MM.1S (cell line): Measurements from ENCODE around the gene CTCF.

Experiments
- DNase-seq: peaks from one replicate; pipeline ENCODE4 v3.0.0-alpha.2; 2015
- H2AFZ ChIP-seq: fragments of 300-600 bp; sonication (generic); 2 replicates; pipeline ENCODE4 v1.6.0; 2016; ENCODE audit warnings: antibody characterized with exemption, low read length
- H3F3A ChIP-seq: fragments of 300-600 bp; sonication (generic); 2 replicates; pipeline ENCODE4 v1.6.1; 2016; ENCODE audit warnings: mild to moderate bottlenecking, antibody characterized with exemption, low read length, moderate library complexity, mixed read lengths; ENCODE audit not compliant: insufficient read depth
- H3K27ac ChIP-seq: fragments of 300-600 bp; sonication (generic); 2 replicates; pipeline ENCODE4 v1.5.1; 2016; ENCODE audit warnings: mild to moderate bottlenecking, low read length
- H3K27me3 ChIP-seq: fragments of 300-600 bp; sonication (generic); replicated peaks from 2 replicates; pipeline ENCODE4 v1.6.0; 2016; ENCODE audit warnings: low read length; ENCODE audit not compliant: insufficient read depth
- H3K36me3 ChIP-seq: fragments of 300-600 bp; sonication (generic); replicated peaks from 2 replicates; pipeline ENCODE4 v1.6.1; 2016; ENCODE audit warnings: mild to moderate bottlenecking, low read length, mixed read lengths; ENCODE audit not compliant: insufficient read depth
- H3K4me1 ChIP-seq: fragments of 300-600 bp; sonication (generic); 2 replicates; pipeline ENCODE4 v1.6.1; 2016; ENCODE audit warnings: low read length, mixed read lengths
- H3K4me2 ChIP-seq: fragments of 300-600 bp; sonication (generic); 2 replicates; pipeline ENCODE4 v1.6.0; 2016; ENCODE audit warnings: low read depth, low read length
- H3K4me3 ChIP-seq: fragments of 300-600 bp; sonication (generic); 2 replicates; pipeline ENCODE4 v1.5.1; 2016; ENCODE audit warnings: low read length, mixed read lengths
- H3K79me2 ChIP-seq: fragments of 300-600 bp; sonication (generic); 2 replicates; pipeline ENCODE4 v1.6.1; 2016; ENCODE audit warnings: mixed run types, low read length, mixed read lengths
- H3K9ac ChIP-seq: fragments of 300-600 bp; sonication (generic); 2 replicates; pipeline ENCODE4 v1.6.1; 2016; ENCODE audit warnings: low read length, mixed read lengths
- H3K9me2 ChIP-seq: fragments of 300-600 bp; sonication (generic); replicated peaks from 2 replicates; pipeline ENCODE4 v1.6.1; 2016; ENCODE audit warnings: mild to moderate bottlenecking, low read length, mixed read lengths; ENCODE audit not compliant: insufficient read depth
- H3K9me3 ChIP-seq: fragments of 300-600 bp; sonication (generic); replicated peaks from 2 replicates; pipeline ENCODE4 v1.6.1; 2016; ENCODE audit warnings: mild to moderate bottlenecking, low read length, mixed read lengths; ENCODE audit not compliant: insufficient read depth
- H4K20me1 ChIP-seq: fragments of 300-600 bp; sonication (generic); 2 replicates; pipeline ENCODE4 v1.6.1; 2016; ENCODE audit warnings: mild to moderate bottlenecking, low read length, moderate library complexity, mixed read lengths; ENCODE audit not compliant: insufficient read depth
- EZH2 ChIP-seq: fragments of 300-600 bp; sonication (generic); optimal IDR thresholded peaks from 2 replicates; pipeline ENCODE3; 2017; ENCODE audit warnings: low read depth, mild to moderate bottlenecking, antibody characterized with exemption, low read length, mixed read lengths
- EZH2phosphoT487 ChIP-seq: fragments of 300-600 bp; sonication (generic); IDR thresholded peaks from 2 replicates; pipeline ENCODE4 v1.6.1; 2018; ENCODE audit warnings: antibody characterized with exemption, low read length
- TF ChIP-seq, protein P1 (sequence below): fragments of 300-600 bp; sonication (generic); IDR thresholded peaks from 2 replicates; pipeline ENCODE4 v1.5.1; 2016; ENCODE audit warnings: antibody characterized with exemption, low read length, mixed read lengths

Gene CTCF

DNA sequence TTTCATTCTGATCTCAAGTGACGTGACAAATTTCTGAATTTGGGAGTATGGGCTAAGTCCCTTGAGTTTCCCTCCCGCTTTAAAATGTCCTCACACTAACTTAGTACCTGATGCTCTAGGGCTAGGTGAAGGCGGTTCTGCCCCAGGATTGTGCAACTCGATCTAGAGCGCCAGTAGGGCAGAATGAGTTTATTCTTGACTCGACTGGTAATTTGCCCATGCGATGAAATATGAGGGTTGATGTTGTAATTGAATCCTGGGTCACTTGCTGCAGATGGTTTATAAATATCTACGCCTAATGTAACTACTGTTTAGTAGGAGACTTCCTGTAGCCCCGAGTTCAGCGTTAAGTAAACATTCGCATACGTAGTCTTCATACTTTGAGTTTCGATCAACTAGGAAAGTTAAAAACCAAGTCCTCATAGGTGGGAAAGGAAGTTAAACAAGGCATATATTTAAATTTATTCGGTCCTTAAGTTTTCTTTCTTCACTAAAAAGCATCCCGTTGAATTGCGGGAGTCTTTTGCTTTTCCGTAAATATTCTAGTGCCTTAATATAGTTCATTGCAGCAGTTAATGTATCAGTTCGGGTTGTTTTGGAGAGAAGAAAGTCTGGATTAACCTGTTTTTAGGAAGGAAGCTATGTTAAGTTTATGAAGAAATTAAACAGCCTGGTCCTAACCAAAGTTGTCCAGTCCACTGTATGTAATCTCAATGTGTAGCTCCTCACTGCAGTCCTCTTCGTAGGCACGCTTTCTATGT lies 1.6 kb downstream of the CTCF start:
- Histone ChIP-seq H3K36me3 (peaks cover 3% of the 10 kb centered on the region; the same call in 1 of the 2 replicates), H3K9me2 (no peaks in the 10 kb centered on the region), H3K9me3 (no peaks in the 10 kb centered on the region), H4K20me1 (no peaks in the 10 kb centered on the region), H3K79me2 (peaks cover 86% of the 10 kb centered on the region), H3K27me3 (no peaks in the 10 kb centered on the region), H3F3A (peaks cover 47% of the 10 kb centered on the region), H3K4me2 (peak overlapping the region; percentile 91), H3K27ac (peak overlapping the region; percentile 100), H3K9ac (peak overlapping the region; percentile 100), H3K4me1 (peaks cover 24% of the 10 kb centered on the region), H2AFZ (peak overlapping the region; percentile 63; the same call in 1 of the 2 replicates), H3K4me3 (peak overlapping the region; percentile 93)
- TF ChIP-seq EZH2phosphoT487: no peak
- no peak for TF ChIP-seq EZH2
- peak; percentile 81 for DNase-seq

DNA sequence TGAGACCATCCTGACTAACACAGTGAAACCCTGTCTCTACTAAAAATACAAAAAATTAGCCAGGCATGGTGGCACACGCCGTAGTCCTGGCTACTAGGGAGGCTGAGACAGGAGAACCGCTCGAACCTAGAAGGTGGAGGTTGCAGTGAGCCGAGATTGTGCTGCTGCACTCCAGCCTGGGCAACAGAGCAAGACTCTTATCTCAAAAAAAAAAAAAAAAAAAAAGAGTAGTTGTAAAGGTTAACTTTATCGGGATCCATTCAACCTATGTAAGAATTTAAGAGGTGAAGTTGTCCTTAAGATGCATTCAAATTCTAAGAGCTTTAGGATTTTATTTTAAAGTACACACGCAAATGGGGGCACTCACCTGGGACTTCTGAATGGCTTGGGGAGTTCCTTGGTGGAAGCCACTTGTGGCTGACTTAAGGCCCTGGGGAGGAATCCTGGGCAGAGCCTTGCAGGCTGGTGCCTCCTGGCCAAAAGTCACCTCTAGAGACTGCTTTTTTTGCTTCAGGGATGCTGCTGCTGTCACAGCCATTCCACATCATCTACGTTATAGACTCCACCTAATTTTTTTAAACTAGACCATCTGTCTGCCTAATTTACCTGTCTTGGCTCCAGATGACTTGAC lies 3.3 kb downstream of the CTCF start:
- Histone ChIP-seq H3K27me3 (no peaks in the 10 kb centered on the region), H3K9me2 (no peaks in the 10 kb centered on the region), H3K4me3 (peak overlapping the region; percentile 93), H3K79me2 (peaks cover 86% of the 10 kb centered on the region), H4K20me1 (no peaks in the 10 kb centered on the region), H3K36me3 (no peaks in the 10 kb centered on the region), H2AFZ (no peak overlapping the region), H3K4me2 (peak overlapping the region; percentile 91; the same call in 1 of the 2 replicates), H3K4me1 (peaks cover 24% of the 10 kb centered on the region), H3K9ac (peak overlapping the region; percentile 100; the same call in 1 of the 2 replicates), H3K9me3 (no peaks in the 10 kb centered on the region), H3K27ac (peak overlapping the region; percentile 100), H3F3A (peaks cover 47% of the 10 kb centered on the region)
- peak; percentile 35 for DNase-seq
- TF ChIP-seq, protein P1, sequence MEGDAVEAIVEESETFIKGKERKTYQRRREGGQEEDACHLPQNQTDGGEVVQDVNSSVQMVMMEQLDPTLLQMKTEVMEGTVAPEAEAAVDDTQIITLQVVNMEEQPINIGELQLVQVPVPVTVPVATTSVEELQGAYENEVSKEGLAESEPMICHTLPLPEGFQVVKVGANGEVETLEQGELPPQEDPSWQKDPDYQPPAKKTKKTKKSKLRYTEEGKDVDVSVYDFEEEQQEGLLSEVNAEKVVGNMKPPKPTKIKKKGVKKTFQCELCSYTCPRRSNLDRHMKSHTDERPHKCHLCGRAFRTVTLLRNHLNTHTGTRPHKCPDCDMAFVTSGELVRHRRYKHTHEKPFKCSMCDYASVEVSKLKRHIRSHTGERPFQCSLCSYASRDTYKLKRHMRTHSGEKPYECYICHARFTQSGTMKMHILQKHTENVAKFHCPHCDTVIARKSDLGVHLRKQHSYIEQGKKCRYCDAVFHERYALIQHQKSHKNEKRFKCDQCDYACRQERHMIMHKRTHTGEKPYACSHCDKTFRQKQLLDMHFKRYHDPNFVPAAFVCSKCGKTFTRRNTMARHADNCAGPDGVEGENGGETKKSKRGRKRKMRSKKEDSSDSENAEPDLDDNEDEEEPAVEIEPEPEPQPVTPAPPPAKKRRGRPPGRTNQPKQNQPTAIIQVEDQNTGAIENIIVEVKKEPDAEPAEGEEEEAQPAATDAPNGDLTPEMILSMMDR: no peak
- TF ChIP-seq EZH2: no peak
- TF ChIP-seq EZH2phosphoT487: no peak

DNA sequence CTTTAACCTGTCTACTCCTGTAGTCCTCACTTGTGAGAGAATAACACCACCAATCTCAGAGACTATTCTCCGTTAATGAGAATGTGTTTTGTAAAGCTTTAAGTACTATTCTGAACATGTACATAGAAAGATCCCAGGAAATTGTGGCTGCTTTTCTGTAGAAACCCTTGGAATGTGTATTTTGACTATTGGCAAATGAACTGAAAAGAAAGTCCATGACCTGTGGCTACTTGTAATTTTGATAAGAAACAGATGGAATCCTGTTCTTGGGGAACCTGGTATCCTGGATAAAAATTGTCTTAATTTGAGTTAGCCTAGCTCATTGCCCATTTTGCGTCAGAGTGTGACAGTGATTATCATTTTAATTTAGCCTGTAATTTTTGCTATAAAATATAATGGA lies 9.1 kb downstream of the CTCF start:
- peaks cover 94% of the 10 kb centered on the region for H3K79me2 ChIP-seq
- H3K4me2 ChIP-seq: no peak overlapping the region
- H3K4me3 ChIP-seq: no peak overlapping the region

DNA sequence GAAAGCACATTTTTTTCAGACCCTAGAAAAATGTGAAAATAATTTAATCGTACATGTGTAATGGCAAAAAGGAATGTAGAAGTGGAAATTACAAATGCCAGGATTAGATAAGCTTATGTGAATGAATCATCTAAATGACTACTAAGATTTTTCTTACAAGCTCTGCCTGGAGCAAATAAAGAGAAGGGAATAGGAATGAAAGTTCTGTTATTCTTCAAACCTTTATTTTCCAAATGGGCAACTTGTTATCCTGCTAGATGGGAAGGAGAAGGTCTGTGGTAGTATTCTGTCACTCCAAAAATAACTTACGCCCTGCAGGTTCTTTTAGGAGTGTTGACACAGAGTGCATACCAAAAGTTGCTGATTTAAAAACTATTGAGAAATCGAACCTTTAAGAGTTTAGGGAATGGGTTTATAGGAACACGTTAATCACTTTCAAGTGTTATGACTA lies 9.7 kb downstream of the CTCF start:
- H3K27ac ChIP-seq: no peak overlapping the region
- peaks cover 12% of the 10 kb centered on the region for H3K36me3 ChIP-seq
- no peaks in the 10 kb centered on the region for H3K27me3 ChIP-seq
- peaks cover 94% of the 10 kb centered on the region for H3K79me2 ChIP-seq
- no peaks in the 10 kb centered on the region for H4K20me1 ChIP-seq
- H2AFZ ChIP-seq: no peak overlapping the region
- no peaks in the 10 kb centered on the region for H3K9me2 ChIP-seq
- H3K4me1 ChIP-seq: peaks cover 3% of the 10 kb centered on the region
- TF ChIP-seq EZH2phosphoT487 (no peak), EZH2 (no peak)
- TF ChIP-seq, protein P1: no peak
- DNase-seq: no peak
- H3K9me3 ChIP-seq: no peaks in the 10 kb centered on the region
- no peak overlapping the region for H3K4me2 ChIP-seq
- H3K9ac ChIP-seq: no peak overlapping the region
- no peak overlapping the region for H3K4me3 ChIP-seq
- H3F3A ChIP-seq: peaks cover 4% of the 10 kb centered on the region; the same call in 1 of the 2 replicates

More for the DNA sequence above, 9.1 kb downstream of the CTCF start:
- no peak for DNase-seq
- Histone ChIP-seq H3F3A (peaks cover 7% of the 10 kb centered on the region; the same call in 1 of the 2 replicates), H3K9me3 (no peaks in the 10 kb centered on the region), H3K27me3 (no peaks in the 10 kb centered on the region), H4K20me1 (no peaks in the 10 kb centered on the region), H3K9me2 (no peaks in the 10 kb centered on the region), H3K36me3 (peaks cover 12% of the 10 kb centered on the region), H3K4me1 (peaks cover 5% of the 10 kb centered on the region), H2AFZ (no peak overlapping the region), H3K27ac (no peak overlapping the region), H3K9ac (no peak overlapping the region)
- no peak for TF ChIP-seq EZH2phosphoT487
